ENCODE measurements around the gene SFN. TPM values are rescaled to one million over a fixed set of nuclear protein-coding genes. Genes with fewer than 3 reads are reported as not detected.
"Not testable (repeated sequence)": the region's sequence is repeated elsewhere in the genome, so short reads cannot be mapped to it uniquely, and the experiment has no call there.

SFN gene
- total RNA-seq, 4 donors from 2014 or later, result 0.81 to 51.6 (median 6.9) TPM

- Histone ChIP-seq H3K9me3 (no peaks in the 10 kb centered on the region), H3K36me3 (peaks cover 0 to 97% of the 10 kb centered on the region in 2 donors), H3K27ac (no peak overlapping the region), H3K27me3 (no peaks in the 10 kb centered on the region), H3K4me3 (no peak overlapping the region), H3K4me1 (no peaks in the 10 kb centered on the region)
- no peak for TF ChIP-seq POLR2AphosphoS5 (IDR thresholded peaks at IDR 0.05)
- no peak for TF ChIP-seq CTCF (IDR thresholded peaks at IDR 0.05)
- no peak for TF ChIP-seq EP300 (IDR thresholded peaks at IDR 0.05)
- TF ChIP-seq POLR2A (IDR thresholded peaks at IDR 0.05), result no peak
- no peak for ATAC-seq
- 79% methylated on average over 5 of the region's 8 CpGs; no CpG with 5 or more reads in 1 of the 2 donors for WGBS, 2 donors (ENCODE audit: low coverage in 1 of 2)
These were observed 24.2 kb upstream of the SFN start for GRCh38 chr1:26838474-26839338.

GRCh38 chr1:26839339-26839722 is 23.6 kb upstream of the SFN start:
- Histone ChIP-seq H3K27ac (no peak overlapping the region), H3K4me1 (no peaks in the 10 kb centered on the region), H3K9me3 (no peaks in the 10 kb centered on the region), H3K36me3 (peaks cover 0 to 97% of the 10 kb centered on the region in 2 donors), H3K27me3 (no peaks in the 10 kb centered on the region), H3K4me3 (no peak overlapping the region)
- no peak for ATAC-seq
- 80% methylated on average over 1 of the region's 1 CpG; no CpG with 5 or more reads in 1 of the 2 donors for WGBS, 2 donors (ENCODE audit: low coverage in 1 of 2)
- TF ChIP-seq POLR2A (IDR thresholded peaks at IDR 0.05) (no peak), CTCF (IDR thresholded peaks at IDR 0.05) (no peak), EP300 (IDR thresholded peaks at IDR 0.05) (no peak)

- Histone ChIP-seq H3K4me1 (no peaks in the 10 kb centered on the region), H3K4me3 (no peak overlapping the region), H3K27ac (no peak overlapping the region), H3K36me3 (peaks cover 0 to 96% of the 10 kb centered on the region in 2 donors), H3K27me3 (no peaks in the 10 kb centered on the region), H3K9me3 (no peaks in the 10 kb centered on the region)
- 82% methylated on average over 3 of the region's 6 CpGs; no CpG with 5 or more reads in 1 of the 2 donors for whole genome bisulfite sequencing, 2 donors (ENCODE audit: low coverage in 1 of 2)
- no peak for ATAC-seq
- TF ChIP-seq EP300 (IDR thresholded peaks at IDR 0.05) (no peak), POLR2A (IDR thresholded peaks at IDR 0.05) (no peak), POLR2AphosphoS5 (IDR thresholded peaks at IDR 0.05) (no peak), CTCF (IDR thresholded peaks at IDR 0.05) (no peak)
These were observed 23.2 kb upstream of the SFN start for GRCh38 chr1:26839779-26840178.

- WGBS, 2 donors (ENCODE audit: low coverage in 1 of 2), result 84 to 85% methylated on average over 8 of the region's 13 CpGs
- Histone ChIP-seq H3K4me3 (no peak overlapping the region), H3K27me3 (no peaks in the 10 kb centered on the region), H3K27ac (no peak overlapping the region), H3K9me3 (no peaks in the 10 kb centered on the region), H3K4me1 (peaks cover 0 to 17% (median 7%) of the 10 kb centered on the region in 3 donors), H3K36me3 (peaks cover 0 to 81% of the 10 kb centered on the region in 2 donors)
- TF ChIP-seq POLR2A (IDR thresholded peaks at IDR 0.05) (no peak), POLR2AphosphoS5 (IDR thresholded peaks at IDR 0.05) (no peak), CTCF (IDR thresholded peaks at IDR 0.05) (no peak), EP300 (IDR thresholded peaks at IDR 0.05) (no peak)
- ATAC-seq, result no peak
These were observed 18.3 kb upstream of the SFN start for GRCh38 chr1:26844424-26845196.

- not testable (repeated sequence) for H3K27ac ChIP-seq, H3K27me3 ChIP-seq, ATAC-seq, H3K9me3 ChIP-seq, H3K4me3 ChIP-seq
- H3K4me1 ChIP-seq, result peaks cover 0 to 19% (median 7%) of the 10 kb centered on the region in 3 donors
- 67 to 85% methylated on average over 1 to 4 of the region's 6 CpGs for WGBS, 2 donors (ENCODE audit: low coverage in 1 of 2)
- peaks cover 0 to 81% of the 10 kb centered on the region in 2 donors for H3K36me3 ChIP-seq
These were observed 15.1 kb upstream of the SFN start for GRCh38 chr1:26847826-26848225.

All from gastroesophageal sphincter (tissue), 4 donors.